GM21576 (cell line): ENCODE results near the gene TMEM132D.
"Not testable (repeated sequence)": the region's sequence is repeated elsewhere in the genome, so short reads cannot be mapped to it uniquely, and the experiment has no call there.

ENCODE experiments used
- ATAC-seq: cut with Tn5 transposase; IDR thresholded peaks from one replicate; pipeline ENCODE4 v1.9.1; 2021; ENCODE audit warnings: mild to moderate bottlenecking, moderate library complexity; ENCODE audit not compliant: unreplicated experiment

Gene TMEM132D

DNA sequence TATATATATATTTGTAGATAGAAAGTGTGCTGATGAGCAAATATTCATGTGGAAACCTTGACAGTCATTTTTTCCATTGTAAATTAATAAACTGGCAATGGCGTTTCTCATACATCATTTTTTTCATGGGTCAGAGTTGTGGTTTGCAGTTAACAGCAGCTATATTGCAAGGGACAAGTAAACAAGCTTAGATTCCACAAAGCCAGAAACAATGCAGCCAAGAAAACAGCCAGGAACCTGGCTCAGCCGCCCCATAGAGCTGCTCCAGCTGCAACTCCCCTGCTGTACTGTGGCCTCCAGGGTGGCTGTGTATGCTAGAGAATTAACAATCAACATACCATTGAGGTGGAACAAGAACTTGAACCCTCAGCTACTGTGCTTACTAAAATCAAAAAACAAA, 298.2 kb downstream of the TMEM132D start:
- no peak for ATAC-seq

DNA sequence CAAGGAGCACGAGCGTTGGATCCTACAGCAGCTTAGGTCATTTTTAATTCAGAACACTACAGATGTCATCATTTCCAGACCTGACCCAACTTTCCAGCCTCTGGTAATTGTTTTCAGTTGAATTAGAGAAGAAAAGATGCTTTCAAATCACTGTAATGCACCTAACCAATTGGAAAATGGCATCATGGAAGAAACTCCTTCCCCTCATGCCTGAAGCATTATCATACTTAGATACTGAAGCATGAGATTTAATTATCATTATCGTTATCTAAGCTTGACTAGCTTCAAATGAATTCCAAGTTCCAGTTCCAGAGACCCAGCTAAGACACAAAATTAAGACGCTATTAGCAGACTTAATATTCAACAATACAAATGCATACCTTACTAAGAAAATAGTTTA, 299.3 kb downstream of the TMEM132D start:
- no peak for ATAC-seq

DNA sequence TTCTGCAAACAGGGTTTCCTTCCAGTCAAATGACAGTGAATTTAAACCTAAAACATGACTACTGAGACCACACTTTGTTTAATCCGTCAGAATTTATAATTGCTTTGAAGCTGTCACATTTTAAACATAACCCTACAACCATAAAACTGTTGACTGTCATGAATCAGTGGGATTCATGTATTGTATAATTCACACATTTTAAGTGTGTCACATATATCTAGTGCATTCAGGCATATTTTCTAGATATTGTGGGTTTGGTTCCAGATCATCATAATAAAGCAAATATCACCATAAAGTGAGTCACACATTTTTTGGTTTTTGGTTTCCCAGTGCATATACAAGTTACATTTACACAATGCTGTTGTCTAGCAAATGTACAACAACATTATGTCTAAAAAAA, 304.4 kb downstream of the TMEM132D start:
- ATAC-seq = no peak

DNA sequence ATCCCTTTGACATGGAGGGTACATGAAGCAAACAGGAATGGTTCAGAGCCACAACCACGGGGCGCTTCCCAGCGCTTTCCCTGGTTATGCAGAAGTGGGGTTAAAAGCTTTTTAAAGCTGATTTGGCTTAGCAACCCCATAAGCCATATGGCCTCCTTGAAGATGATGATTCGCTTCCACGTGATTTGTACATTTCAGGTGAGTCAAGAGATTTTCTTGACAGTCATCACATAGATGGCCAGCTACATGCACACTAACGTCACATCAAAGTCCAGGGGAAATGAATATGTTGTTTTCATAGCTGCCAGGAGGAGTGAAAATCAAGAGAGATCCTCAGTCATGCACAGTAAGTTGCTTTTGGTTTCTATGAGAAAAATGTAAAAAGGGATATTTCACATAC, 309.7 kb downstream of the TMEM132D start:
- no peak for ATAC-seq

DNA sequence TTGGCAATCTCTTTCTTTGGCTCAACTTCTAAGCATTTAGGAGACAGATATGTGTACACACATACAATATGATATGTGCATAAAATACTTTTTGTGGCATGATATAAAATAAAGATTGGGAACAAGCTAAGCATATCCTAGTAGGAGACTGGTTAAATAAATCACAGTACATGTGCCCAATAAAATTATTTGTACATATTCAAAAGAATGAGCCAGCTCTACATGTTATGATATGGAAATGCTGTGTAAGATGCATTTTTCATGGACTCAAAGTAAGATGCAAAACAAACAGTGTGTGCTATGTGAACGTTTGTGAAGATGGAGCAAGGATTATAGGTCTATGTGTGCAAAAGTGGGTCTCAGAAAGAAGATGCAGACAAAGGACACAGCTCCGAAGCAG, 311.4 kb downstream of the TMEM132D start:
- ATAC-seq = no peak

DNA sequence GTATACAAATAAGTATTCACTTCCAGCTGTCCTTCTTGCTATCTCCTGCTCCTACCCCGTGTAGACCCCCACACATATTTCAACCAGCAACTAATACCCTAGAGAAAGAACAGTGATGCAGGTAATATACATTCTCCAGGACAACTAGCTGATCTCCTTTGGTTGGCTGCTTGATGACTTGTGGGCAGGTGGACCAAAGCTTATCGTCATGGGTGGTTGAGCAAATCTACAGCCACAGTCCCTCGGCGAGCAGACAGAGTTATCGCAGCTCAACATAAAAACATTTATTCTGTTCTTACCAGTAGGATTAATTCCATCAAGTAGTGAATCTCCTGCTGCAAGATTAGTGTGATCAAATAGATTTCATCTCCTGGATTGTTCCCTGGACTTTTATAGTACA, 314.3 kb downstream of the TMEM132D start:
- no peak for ATAC-seq

DNA sequence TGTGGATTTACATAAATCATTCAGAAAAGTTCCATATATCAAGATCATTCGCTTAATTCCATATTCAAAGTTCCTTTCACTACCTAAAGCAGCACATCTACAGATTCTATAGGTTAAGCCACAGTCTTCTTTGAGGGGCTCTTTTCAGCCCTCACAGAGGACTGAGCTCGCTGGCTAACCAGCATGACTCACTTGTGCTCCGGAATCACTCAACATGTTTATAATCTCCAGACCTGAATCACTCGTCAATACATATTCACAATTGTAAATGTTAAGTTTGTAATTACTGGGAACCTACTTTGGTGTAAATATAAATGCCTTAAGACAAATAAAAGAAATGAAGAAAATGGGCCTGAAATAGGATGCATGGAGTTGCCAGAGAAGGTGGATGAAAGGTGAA, 315.7 kb downstream of the TMEM132D start:
- no peak for ATAC-seq

DNA sequence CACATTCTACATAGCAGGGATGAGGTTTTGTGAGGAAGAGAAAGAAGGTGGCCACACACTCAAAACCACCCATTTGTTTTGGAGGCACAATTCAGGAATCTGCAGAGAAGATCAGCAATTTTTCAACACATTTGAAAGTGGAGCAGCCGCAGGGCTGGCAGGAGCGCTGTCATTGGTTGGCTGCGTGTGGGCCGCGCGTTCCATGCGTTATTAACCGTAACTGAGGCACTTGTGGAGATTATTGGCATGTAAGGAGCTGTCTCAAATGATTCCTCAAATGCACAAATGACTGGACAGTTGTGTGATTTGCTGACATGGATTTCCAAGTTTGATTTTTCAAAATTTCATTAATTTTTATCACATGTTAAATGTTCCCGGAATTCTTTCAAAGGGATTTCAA, 318.5 kb downstream of the TMEM132D start:
- no peak for ATAC-seq

DNA sequence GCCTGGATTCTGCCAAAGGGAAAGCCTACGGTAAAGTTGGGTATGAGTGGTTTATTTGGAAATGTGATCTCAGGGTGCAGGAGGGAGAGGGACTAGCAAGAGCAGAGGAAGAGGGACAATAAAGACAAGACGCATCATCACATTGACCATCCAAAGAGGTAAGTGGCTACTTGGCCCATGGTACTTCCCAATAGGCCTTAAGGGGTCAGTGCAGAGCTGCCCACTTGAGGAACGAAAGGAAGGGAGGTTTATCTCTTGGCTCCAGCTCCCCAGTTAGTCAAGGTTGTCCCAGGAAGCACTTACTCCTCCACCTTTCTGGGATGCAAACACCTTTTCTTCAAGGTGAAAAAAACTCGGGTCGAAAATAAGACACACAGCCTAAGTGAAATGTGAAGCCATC, 323.9 kb downstream of the TMEM132D start:
- no peak for ATAC-seq

DNA sequence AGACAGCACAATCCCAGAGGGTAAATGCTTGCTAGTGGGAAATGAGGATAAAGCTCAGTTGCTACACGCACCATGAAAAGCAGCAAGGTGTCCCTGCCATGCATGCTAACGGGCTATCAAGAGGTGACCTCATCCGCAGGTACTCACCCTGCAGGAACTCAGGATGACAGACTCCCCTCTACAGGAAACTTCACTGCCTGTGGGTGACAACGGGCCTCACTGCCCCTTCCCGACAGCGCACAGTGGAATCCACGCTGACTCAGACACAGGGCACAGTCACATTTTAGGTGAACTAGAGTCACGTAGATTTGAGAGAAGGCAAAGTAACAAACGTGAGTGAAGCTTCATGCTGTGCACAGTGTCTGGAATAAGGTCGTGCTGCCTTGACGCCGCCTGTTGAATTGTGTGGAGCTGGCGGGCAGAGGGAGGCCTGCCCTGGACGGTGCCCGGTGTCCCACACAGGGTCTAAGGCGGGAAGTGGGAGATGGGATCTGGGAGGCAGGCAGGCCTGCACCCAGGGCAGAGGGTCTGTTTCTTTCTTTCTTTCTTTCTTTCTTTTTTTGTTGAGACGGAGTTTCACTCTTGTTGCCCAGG, 331.8 kb downstream of the TMEM132D start:
- no peak for ATAC-seq

DNA sequence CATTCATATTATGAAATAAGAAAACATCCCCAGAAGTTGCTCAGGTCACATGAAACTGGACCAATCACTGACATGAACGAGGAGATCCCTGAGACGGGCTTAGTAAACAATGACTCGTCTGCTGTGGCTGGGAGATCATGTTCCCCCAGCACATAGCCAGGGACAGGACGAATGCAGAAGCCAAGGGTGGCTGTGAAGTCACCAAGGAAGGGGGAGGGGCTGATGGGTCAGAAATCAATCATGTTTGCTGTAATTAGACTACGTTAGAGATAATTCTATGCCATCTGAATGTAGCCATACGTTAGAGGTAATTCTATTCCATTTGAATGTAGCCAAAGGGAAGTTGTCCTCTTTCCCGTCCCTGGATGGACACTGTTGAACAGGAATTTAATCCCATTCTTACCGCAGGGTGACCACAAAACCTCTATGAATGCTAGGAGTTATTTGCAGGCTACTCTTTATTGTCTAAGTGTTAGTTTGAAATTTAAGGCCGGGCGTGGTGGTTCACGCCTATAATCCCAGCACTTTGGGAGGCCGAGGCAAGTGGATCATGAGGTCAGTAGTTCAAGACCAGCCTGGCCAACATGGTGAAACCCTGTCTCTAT, 332.9 kb downstream of the TMEM132D start:
- ATAC-seq = no peak

DNA sequence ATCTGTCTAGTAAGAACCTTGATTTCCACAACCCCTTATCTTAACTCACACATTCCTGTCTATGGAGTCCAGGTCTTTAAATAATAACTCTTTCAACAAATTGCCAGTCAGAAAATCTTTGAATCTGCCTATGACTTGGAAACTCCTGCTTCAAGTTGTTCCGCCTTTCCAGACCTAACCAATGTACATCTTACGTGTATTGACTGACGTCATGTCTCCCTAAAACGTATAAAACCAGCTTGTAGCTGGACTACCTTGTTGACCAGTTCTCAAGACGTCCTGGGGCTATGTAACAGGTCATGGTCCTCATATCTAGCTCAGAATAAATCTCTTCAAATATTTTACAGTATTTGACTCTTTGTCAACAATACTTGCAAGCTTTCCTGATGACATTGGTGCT, 337.0 kb downstream of the TMEM132D start:
- no peak for ATAC-seq

DNA sequence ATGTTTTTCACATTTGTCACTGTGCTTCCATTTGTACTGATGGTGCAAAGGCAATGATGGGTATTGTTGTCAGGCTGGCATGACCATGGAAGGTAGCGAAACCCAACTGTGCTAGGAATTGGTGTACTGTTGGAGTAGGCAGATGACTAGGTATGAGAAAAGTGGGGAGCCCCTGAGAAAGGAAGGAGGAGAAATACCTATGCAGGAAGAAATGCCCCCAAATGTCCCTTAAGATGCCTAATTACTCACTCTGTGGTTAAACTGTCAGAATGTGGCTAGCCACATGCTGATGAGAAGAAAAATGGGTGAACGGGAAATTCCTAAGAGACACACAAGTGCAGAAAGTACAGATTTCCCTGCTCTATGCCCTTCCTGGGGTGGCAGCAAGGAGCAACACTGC, 339.1 kb downstream of the TMEM132D start:
- no peak for ATAC-seq

DNA sequence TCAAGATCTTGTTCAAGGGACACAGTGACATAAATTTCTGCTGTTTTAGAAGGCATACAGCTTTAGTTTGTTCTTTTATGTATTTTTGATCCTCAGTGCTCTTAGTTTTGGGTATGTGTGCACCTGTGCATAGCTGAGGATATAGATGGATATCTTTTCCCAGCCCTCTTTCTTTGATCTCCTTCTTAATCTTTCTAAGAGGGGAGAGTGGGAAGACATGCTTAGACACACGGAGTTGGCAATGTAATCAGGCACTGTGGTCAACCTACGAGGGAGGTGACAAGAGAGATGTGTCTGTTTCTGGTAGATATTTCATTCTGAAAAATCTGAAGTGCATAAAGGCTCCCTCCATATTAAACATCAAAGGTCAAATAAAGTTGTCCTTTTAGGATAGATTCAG, 340.6 kb downstream of the TMEM132D start:
- ATAC-seq = no peak

DNA sequence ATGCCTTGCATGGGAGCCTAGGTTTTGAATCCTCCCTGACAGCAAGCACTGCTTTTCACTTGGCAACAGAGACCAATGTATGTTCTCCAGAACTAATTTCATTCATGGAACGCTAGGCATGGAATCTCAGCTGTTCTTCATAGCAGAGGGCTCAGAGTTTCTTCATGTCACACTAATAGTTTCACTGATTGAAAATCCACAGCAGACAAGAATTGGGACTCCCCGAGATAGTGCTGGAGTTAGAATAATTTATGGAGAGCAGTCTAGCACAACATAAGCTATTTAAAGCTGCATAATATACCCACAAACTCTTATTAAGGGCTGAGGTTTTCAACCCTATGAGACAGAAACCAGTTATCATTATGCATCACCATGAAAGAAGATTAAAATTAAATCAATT, 342.5 kb downstream of the TMEM132D start:
- no peak for ATAC-seq

DNA sequence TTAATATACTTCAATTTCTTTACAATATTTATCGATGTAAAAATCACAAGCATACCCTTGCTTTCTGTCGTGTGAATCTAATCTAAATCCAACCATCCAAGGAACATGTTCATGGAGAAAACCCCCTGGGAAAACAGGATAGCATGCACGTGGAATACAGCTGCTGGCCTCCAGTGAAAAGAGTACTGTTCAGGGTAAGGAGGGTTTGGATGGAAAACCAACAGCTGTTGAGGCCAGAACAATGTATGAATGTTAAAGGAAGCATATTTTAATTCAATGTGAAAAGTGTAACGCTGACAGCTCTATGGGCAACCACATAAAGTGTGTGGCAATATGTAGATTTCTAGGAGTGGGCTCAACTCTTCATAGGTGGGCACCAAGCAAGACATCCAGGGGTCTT, 344.0 kb downstream of the TMEM132D start:
- ATAC-seq = no peak

DNA sequence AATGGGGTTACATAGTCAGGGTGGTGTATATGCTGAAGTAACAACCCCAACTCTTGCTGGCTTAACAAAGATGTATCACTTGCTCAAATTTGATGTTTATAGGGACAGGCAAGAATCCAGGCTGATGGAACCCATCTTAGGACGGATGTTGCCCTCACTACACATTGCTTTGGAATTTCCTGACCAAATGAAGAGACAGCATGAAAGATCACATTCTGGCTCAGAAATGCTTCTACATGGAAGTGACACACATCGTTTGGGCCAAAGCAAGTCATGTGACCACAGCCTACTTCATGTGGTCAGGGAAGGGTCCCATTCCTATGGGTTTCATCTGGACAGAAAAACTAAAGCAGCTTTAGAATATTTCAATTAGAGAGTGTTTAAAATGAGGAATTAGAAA, 345.8 kb downstream of the TMEM132D start:
- no peak for ATAC-seq

DNA sequence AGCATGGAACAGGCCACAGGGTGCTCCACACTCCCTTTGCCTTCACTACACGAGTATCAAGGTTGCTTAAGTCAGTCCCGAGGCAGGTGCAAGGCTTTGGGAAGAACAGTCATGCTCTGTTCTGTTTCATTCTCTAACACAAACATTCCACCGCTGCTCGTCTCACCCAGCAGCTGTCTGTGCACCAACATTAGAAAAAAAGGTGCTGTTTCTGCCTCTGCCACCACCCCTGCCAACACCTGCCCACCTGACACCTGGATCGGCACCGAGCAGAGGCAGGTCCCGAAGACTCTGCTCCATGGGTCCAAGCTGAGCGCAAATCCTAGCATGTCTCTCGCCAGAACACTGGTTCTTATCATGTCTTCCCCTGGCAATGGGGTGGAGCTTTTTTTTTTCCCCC, 347.7 kb downstream of the TMEM132D start:
- ATAC-seq = no peak

DNA sequence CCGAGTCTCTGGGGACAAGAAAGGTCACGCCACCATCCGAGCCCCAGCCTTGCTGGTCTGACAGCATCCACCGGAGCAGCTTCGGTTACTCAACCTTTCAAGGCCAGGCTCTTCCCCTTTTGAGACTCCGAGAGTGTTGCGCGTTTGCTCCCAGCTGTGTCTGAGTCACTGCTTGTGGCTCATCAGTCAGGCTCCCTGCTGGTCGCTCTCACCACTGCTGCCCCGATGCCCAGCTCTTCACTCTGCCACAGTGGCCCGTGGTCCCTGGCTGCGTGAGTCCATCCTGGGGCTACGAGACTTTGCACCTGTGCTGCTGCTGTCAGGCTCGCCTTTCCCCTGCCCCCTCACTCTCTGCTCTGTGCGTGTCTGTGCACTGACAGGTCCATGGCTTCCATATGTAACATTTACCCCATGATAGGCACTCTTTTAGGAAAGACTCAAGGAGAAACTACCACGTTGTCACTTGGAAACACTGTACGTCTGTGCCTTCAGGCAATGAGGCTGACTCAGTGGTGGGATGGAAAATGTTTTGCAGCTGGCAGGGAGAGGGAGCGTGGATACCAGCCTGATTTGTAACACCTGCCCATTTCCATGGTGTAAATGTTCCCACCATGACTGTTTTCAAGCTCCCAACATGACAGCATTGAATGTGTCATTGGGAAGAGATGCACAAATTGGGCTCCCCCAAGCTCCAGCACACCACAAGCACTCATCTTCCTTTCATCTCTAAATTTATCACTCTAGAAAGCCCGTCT, 350.7 kb downstream of the TMEM132D start:
- ATAC-seq = no peak

DNA sequence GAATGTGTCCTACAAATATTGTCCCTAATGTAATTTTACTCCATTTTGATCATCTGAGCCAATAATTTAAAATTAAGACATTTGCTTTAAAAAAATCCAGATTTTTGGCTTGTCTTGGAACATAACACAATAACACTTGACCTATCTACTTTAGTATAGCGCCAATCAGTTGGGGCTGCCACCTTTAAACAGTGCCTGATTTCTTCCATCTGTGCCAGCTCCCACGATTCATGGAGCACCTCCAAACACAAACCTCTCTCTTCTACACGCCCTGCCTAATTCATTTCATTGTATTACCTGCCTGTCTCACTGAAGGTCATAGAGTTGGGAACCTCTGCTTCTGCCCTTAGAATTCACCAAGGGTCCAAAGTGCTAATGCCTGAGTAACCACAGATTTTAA, 352.4 kb downstream of the TMEM132D start:
- ATAC-seq = no peak

DNA sequence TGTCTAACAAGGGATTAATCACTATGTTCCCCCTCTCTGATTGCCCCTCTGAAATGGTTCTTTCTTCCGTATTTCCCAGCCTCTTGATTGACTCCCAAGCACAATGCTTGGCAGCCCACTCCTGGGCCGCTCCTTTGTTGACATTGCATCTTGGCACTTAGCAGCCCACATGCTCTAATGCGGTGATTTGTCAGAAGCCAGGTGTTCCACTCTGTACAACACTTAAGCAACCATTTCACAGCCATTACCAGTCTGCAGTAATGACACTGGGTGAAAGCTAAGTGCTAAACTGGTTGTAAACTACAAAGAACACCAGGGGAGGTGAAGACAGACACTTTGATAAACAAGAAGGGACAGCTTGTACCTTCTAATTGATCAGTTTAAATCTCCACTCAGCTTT, 353.5 kb downstream of the TMEM132D start:
- ATAC-seq = no peak

DNA sequence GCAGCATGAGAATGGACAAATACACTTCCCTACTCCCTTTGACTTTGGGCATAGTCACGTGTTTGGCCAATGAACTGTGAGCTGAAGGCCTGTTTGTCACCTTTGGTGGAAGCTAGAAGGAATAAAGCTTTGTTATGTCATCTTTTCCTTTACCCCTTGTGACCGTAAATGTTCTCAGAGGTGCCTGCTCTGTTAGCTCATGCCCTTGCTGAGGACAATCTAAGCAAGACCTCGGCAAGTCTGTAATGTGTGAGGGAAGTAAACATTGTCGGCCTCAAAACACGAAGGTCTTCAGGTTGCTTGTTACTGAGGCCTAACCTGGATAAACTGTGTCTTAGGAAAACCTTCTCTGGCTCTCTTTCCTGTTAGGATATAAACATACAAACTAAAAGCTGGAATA, 354.2 kb downstream of the TMEM132D start:
- ATAC-seq = no peak

DNA sequence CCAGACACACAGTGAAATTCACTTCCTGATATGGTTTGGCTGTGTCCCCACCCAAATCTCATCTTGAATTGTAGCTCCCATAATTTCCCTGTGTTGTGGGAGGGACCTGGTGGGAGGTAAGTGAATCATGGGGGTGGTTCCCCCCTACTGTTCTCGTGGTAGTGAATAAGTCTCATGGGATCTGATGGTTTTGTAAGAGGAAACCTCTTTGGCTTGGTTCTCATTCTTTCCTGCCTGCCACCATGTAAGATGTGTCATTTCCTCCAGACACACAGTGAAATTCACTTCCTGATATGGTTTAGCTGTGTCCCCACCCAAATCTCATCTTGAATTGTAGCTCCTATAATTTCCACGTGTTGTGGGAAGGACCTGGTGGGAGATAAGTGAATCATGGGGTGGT, 354.8 kb downstream of the TMEM132D start:
- ATAC-seq = not testable (repeated sequence)
